GM18508 (cell line): ENCODE data around the gene DLGAP4.

ENCODE experiments used
- ATAC-seq: cut with Tn5 transposase; IDR thresholded peaks from one replicate; pipeline ENCODE4 v1.9.1; 2021; ENCODE audit warnings: moderate number of reproducible peaks; ENCODE audit not compliant: insufficient read depth, unreplicated experiment

DLGAP4 gene

GRCh38 chr20:36273414-36274180 is 32.5 kb upstream of the DLGAP4 start:
- no peak for ATAC-seq

GRCh38 chr20:36274181-36274841 is 31.8 kb upstream of the DLGAP4 start:
- ATAC-seq: no peak

DNA sequence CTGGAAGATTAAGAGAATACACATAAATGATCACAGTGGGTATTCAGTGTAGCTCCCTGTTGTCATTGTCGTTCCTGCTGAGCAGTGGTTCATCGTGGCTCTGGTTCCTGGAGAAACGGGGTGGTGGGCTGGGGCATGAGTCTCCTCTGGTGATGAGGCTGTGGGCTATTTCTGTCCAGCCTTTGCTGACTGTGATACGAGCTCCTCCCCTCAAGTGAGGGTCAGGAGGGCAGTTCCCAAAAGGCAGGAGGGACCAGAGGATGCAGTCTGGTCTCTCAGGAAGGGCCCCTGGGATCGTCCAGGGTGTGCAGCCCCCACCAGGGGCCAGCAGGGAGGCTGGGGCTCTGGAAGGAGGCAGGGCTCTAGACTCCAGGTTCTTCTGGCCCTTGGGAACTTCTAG is 31.1 kb upstream of the DLGAP4 start:
- ATAC-seq: no peak

- no peak for ATAC-seq
Measured at GRCh38 chr20:36275441-36276189, 30.5 kb upstream of the DLGAP4 start.

- no peak for ATAC-seq
Measured at GRCh38 chr20:36277546-36277945, 28.6 kb upstream of the DLGAP4 start.

DNA sequence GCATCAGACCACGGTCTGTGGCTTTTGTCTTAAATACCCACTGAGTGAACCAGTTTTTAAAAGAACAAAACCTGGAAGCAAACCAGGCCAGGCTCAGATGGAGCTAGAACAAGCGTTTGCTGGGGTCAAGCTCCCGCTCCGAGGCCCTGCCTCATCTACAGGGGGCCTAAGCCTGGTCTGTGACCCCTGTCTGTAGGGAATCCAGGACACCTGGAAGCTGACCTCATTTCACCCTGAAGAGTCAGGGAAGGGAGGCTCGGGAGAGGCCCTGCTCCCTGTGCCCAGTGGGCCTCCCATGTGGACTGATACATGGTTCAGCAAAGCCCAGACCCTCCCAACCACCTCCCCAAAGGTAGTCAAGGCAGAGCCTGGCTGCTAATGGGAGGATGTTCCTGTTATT is 26.8 kb upstream of the DLGAP4 start:
- no peak for ATAC-seq

DNA sequence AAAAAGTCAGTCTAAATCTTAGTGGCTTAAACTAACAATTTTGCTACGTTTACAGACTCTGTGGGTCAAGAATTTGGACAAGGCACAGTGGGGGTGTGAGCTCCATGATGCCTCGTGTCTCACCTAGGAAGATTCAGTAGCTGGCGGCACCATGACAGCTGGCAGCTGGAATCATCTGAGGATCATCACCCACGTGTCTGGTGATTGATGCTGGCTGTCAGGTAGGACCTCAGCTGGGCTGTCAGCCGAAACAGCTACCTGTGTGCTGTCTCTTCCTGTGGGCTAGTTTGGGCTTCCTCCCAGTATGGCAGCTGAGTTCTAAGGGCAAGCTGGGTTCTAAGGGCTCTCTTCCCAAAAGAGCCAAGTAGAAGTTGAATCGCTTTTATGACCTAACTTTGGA is 26.4 kb upstream of the DLGAP4 start:
- ATAC-seq: no peak

- ATAC-seq: no peak
Measured at GRCh38 chr20:36281785-36282380, 24.3 kb upstream of the DLGAP4 start.

GRCh38 chr20:36284751-36285150 is 21.4 kb upstream of the DLGAP4 start:
- no peak for ATAC-seq

- no peak for ATAC-seq
Measured at GRCh38 chr20:36285746-36286447, 20.2 kb upstream of the DLGAP4 start.

DNA sequence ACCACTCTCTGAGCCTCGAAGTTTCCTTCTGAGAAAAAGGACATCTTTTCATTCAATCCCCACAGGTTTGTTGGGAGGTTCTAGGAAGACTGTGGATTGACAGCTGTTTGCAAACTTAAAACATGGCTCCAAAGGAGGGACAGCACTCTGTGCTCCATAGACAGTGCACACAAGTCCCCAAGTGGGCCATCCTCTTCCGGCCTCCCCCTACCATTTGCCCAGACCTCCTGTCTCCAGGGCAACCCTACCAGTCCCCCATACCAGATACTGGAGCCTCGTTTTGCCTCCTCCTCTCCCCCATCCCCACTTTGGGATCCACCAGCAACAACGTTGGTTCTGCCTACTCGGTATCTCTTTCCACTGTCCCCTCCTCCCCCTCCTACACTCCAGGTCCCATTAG is 8.5 kb upstream of the DLGAP4 start:
- no peak for ATAC-seq

DNA sequence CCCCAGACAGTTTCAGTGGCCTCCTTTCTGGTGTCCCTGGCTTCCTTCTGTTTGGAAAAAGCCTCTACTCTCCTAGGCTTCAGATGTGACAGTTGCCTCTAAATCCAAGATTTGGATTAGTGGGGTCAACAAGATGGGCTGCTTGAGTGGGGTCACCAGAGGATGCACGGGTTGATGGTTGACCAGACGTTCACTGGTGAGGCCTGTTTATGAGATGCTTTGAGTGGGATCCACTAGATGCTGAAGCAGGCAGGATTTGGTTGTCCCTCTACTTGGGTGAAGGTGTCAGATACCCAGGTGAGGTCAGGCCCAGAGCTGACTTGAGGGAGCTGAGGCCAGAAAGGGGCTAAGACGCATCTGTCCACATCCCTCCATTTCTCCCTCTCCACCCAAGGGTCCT is 8.1 kb upstream of the DLGAP4 start:
- ATAC-seq: no peak

DNA sequence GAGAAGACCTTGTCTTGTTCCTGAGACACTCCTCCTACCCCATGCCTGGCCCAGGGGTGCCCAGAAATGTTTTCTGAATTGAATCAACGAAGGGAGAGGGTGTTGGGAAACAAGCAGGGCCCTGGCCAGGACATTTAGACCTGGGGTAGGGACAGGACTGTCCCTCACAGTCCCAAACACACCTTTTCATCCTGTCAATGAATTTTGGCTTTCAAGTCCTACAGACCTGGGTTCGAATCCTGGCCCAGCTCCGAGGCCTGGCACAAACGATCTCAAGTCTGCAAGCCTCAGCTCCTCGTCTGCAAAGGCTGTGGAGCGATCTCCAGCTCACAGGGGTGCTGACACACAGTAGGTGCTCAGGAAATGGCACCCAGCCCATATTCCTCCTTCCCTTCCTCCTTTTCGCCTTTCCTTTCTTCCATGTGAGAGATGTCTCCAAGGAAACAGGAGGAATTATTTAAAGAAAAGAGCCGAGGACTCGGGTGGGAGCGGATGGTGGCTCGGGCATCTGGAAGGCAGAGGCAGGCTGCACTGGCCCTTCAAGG is 7.3 kb upstream of the DLGAP4 start:
- ATAC-seq: no peak

DNA sequence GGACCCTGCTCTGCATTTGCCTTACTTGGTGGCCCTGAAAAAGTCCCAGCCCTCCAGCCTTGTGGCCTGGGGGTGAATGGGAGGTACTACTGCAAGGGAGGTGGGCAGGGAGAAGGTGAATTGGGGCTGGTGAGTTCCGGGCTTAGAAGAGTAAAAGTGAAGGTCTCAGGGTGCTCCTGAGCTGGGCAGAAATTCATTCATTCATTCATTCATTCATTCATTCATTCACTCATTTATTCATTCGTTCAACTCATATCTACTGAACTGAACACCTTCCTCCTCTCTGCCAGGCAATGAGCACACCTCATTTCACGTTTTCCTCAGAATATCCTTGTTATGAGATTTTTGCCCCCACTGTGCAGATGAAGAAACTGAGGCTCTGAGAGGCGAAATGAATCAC is 6.7 kb upstream of the DLGAP4 start:
- ATAC-seq: no peak

DNA sequence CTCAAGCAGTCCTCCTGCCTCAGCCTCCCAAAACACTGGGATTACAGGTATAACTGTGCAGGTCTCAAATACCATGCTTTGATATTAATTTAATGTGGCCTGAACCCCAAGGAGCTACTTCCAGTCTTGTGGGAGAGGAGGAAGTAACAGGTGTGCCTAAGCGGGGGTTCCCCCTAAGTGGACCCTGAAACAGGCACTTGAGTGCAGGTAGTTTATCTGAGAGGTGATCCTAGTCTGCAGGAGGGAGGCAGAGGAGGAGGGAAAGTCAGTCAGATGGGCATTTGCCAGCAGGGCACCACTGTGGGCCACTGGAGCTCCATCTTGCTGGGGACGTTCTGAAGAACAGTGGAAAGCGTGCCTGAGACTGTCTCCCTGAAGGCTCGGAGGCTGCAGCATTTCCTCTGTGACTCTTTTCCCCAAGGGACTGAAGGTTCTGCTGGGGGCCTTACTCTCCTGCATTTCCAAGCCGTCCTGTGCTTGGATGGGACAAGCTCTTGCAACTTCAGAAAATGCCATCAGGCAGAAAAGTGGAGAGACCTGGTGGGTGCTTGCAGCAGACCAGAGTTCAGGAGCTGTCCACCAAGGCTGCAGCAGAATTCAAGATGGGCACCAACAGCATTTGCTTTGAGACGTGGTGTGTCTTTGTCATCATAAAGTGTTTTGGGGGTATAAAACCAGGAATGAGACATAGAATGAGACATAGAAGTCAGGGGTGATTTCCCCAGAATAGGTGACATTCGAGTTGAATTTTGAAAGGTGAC is 4.6 kb upstream of the DLGAP4 start:
- ATAC-seq: no peak

DNA sequence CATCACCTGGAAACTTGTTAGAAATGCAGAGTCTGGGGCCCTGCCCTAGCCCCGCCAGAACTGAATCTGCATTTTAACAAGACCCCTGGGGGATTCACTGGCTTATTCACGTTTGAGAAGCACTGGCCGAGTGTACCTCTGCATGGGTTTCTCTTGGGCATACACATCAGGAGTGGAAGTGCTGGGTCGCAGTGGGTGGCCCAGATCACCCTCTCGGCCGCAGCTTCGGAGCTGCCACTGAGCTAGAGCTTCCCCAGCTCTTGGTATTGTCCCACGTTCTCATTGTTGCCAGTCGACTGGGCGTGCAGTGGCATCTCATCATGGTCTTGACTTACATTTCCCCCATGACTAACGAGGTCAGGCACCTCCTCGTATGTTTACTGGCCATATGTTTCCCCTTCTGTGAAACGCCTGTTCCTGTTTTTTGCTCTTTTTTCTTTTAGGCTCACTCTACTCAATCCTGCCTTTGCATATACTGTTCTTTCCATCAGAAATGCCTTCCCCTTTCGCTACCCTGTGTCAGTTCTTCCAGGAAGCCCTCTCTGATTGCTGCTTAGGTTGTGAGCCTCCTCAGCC is 3.0 kb upstream of the DLGAP4 start:
- ATAC-seq: no peak

DNA sequence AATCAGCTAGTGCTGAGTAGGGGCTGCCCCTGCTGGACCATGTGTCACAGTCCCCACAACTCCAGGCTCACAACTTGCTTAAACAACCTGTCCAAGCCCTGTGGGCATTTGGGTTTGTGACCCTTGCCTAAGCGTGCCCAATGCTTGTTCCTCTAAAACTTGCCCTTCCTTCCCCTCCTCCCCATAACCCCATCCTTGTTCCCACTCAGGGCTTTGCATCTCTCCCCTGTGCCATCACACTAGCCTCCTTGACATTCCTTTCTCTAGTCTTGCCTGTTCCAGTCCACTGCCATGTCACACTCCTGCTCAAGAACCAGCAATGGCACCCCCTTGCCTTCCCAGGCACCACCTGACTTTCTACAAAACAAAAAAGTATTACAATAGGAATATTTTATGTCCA is 2.3 kb upstream of the DLGAP4 start:
- ATAC-seq: no peak

GRCh38 chr20:36304786-36305495 is 1.2 kb upstream of the DLGAP4 start:
- no peak for ATAC-seq
